Ovary (tissue), 9 donors: ENCODE results near the gene SREBF2. TPM values are rescaled to one million over a fixed set of nuclear protein-coding genes. Genes with fewer than 3 reads are reported as not detected.

Experiments
- DNase-seq, 5 donors: peaks; one replicate each; pipeline ENCODE4 v3.0.0-alpha.2; 2019 to 2020
- H3K27ac ChIP-seq, 2 donors: fragments of 200-600 bp; one replicate each; pipeline versions ENCODE4 v1.5.1 to v1.8.0; 2019 to 2022
- H3K27me3 ChIP-seq: fragments of 200-600 bp; one replicate; pipeline ENCODE4 v1.8.0; 2022
- H3K36me3 ChIP-seq: fragments of 200-600 bp; sonication (generic); one replicate; pipeline ENCODE4 v1.5.1; 2019
- H3K4me1 ChIP-seq: one replicate; pipeline ENCODE4 v1.8.1; 2013; ENCODE audit warnings: mild to moderate bottlenecking, moderate library complexity; ENCODE audit not compliant: insufficient read depth
- H3K4me3 ChIP-seq: fragments of 200-600 bp; sonication (generic); one replicate; pipeline ENCODE4 v1.5.1; 2017
- H3K9me3 ChIP-seq, 2 donors: fragments of 200-600 bp in 1 of 2; sonication (generic) in 1 of 2; one replicate each; pipeline versions ENCODE4 v1.5.1 to v1.8.1; 2013 to 2019; ENCODE audit warnings: mild to moderate bottlenecking in 1 of 2, moderate library complexity in 1 of 2
- EP300 ChIP-seq: sonication (generic); formaldehyde crosslinking; IDR thresholded peaks from one replicate; pipeline ENCODE4 v1.6.1; 2017; ENCODE audit warnings: antibody characterized with exemption
- POLR2A ChIP-seq: fragments of 450-650 bp; IDR thresholded peaks from one replicate; pipeline ENCODE4 v1.6.1; 2017; ENCODE audit warnings: antibody characterized with exemption, mild to moderate bottlenecking, moderate library complexity
- WGBS, 3 donors: extraction: QIAGEN DNeasy Blood & Tissue Kit in 1 of 3; methylation state at CpG; one replicate each; pipeline versions ENCODE4 v1.1.5 to v1.1.7; 2013 to 2017; 5-methylcytosine and 5-hydroxymethylcytosine counted together
- intact Hi-C, 4 donors: fragments of 100-400 bp; cut with DNase I; formaldehyde crosslinking; loops; one replicate each; pipeline versions ENCODE4 v1.11.0 to v1.15.1; 2022 to 2023
- polyA plus RNA-seq, 2 donors: library from polyadenylated mRNA; stranded (reverse); fragments of 200-250 nt in 1 of 2; fragments of 350-450 nt in 1 of 2; fragmentation: Illumina TruSeq in 1 of 2; extraction: RNeasy Lipid Tissue Mini Kit (QIAGEN cat#74804) in 1 of 2; gene quantifications; one replicate each; pipeline ENCODE4 v1.2.3, GENCODE V29; 2013 to 2014
- total RNA-seq, 7 donors: library from RNA; depleted of rRNA in 2 of 7; stranded (reverse); fragments of >200 nt in 2 of 7; fragmentation: NEBNext Ultra II Directional in 3 of 7; extraction: Animal tissue kit (Norgen Biotek cat#: 25700) in 3 of 7; gene quantifications; one replicate each; pipeline versions ENCODE4 v1.1.0 to v1.2.4, GENCODE V29; 2016 to 2023
- TF ChIP-seq, protein P1 (sequence below), 3 donors: fragments of 450-650 bp in 2 of 3; fragments of 200-600 bp in 1 of 3; IDR thresholded peaks; one replicate each; pipeline versions ENCODE4 v1.5.1 to v1.8.0; 2016 to 2022; ENCODE audit warnings: antibody characterized with exemption in 3 of 3, mild to moderate bottlenecking in 1 of 3
- donor health status: DM: no; HTN: no; CAD: no; lungs with moderate emphysema.
- donor health status: DM: no; HTN: no; CAD: no.
- donor health status: Bipolar disorder and iron deficiency.
- donor health status: DM: yes; HTN: yes; CAD: no.
- donor health status: DM: no; HTN: no; CAD: no.
- donor health status: DM: yes; HTN: yes; CAD: no.

Gene SREBF2
- total and polyA plus RNA-seq, 9 donors, result 29.2 to 215 (median 74.1) TPM

GRCh38 chr22:41893591-41894375 lies 60.9 kb downstream of the SREBF2 start:
- no peak overlapping the region for H3K27ac ChIP-seq
- TF ChIP-seq EP300, result no peak
- TF ChIP-seq, protein P1, sequence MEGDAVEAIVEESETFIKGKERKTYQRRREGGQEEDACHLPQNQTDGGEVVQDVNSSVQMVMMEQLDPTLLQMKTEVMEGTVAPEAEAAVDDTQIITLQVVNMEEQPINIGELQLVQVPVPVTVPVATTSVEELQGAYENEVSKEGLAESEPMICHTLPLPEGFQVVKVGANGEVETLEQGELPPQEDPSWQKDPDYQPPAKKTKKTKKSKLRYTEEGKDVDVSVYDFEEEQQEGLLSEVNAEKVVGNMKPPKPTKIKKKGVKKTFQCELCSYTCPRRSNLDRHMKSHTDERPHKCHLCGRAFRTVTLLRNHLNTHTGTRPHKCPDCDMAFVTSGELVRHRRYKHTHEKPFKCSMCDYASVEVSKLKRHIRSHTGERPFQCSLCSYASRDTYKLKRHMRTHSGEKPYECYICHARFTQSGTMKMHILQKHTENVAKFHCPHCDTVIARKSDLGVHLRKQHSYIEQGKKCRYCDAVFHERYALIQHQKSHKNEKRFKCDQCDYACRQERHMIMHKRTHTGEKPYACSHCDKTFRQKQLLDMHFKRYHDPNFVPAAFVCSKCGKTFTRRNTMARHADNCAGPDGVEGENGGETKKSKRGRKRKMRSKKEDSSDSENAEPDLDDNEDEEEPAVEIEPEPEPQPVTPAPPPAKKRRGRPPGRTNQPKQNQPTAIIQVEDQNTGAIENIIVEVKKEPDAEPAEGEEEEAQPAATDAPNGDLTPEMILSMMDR (IDR thresholded peaks at IDR 0.05), result no peak
- no peak for TF ChIP-seq POLR2A
- no peaks in the 10 kb centered on the region for H3K36me3 ChIP-seq
- no peaks in the 10 kb centered on the region for H3K27me3 ChIP-seq
- H3K4me3 ChIP-seq, result no peak overlapping the region
- WGBS, 3 donors, result 83 to 85% (median 84%) methylated on average over 7 of the region's 7 CpGs
- intact Hi-C loops, result no loop called here
- no peak for DNase-seq
- H3K9me3 ChIP-seq, result no peaks in the 10 kb centered on the region
- H3K4me1 ChIP-seq, result no peaks in the 10 kb centered on the region

DNA sequence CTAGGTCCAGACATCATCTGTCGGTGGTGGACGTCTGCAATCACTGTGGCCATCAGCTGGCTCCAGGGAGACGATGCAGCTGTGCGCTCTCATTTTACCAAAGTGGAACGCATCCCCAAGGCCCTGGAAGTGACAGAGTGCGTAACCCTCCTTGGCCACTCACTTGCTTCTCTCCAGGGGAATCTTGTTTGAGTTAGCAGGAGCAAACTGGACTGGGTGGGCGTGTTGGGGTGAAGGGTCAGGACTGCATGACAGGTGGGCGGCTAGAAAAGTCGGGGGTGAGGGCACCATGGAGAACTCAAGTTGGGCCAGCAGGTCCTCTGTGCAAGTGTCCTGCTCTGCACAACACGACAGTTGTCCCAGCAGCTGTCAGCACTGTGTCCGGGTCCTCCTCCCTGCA lies 65.7 kb downstream of the SREBF2 start:
- 80 to 85% (median 85%) methylated on average over 11 of the region's 11 CpGs for WGBS, 3 donors
- H3K4me3 ChIP-seq, result no peak overlapping the region
- DNase-seq, result no peak
- no peaks in the 10 kb centered on the region for H3K27me3 ChIP-seq
- TF ChIP-seq POLR2A (no peak), EP300 (no peak)
- TF ChIP-seq, protein P1 (IDR thresholded peaks at IDR 0.05), result no peak
- no peaks in the 10 kb centered on the region for H3K9me3 ChIP-seq
- intact Hi-C loops, result no loop called here
- no peaks in the 10 kb centered on the region for H3K36me3 ChIP-seq
- H3K27ac ChIP-seq, result no peak overlapping the region
- H3K4me1 ChIP-seq, result no peaks in the 10 kb centered on the region

GRCh38 chr22:41899110-41899509 lies 66.2 kb downstream of the SREBF2 start:
- Histone ChIP-seq H3K9me3 (no peaks in the 10 kb centered on the region), H3K27ac (no peak overlapping the region), H3K4me3 (no peak overlapping the region), H3K4me1 (no peaks in the 10 kb centered on the region), H3K27me3 (no peaks in the 10 kb centered on the region), H3K36me3 (no peaks in the 10 kb centered on the region)
- TF ChIP-seq EP300 (no peak), POLR2A (no peak)
- TF ChIP-seq, protein P1 (IDR thresholded peaks at IDR 0.05), result no peak
- DNase-seq, result no peak
- WGBS, 3 donors, result 82 to 88% (median 83%) methylated on average over 5 of the region's 5 CpGs
- intact Hi-C loops, result no loop called here

- TF ChIP-seq, protein P1 (IDR thresholded peaks at IDR 0.05), result no peak
- no peak for TF ChIP-seq POLR2A
- TF ChIP-seq EP300, result no peak
- H3K4me1 ChIP-seq, result no peaks in the 10 kb centered on the region
- DNase-seq, result no peak
- H3K27me3 ChIP-seq, result no peaks in the 10 kb centered on the region
- WGBS, 3 donors, result 74 to 83% (median 81%) methylated on average over 13 of the region's 13 CpGs
- no peaks in the 10 kb centered on the region for H3K9me3 ChIP-seq
- H3K27ac ChIP-seq, result no peak overlapping the region
- no peaks in the 10 kb centered on the region for H3K36me3 ChIP-seq
- intact Hi-C loops, result no loop called here
- no peak overlapping the region for H3K4me3 ChIP-seq
Observed at GRCh38 chr22:41899992-41900651, 67.2 kb downstream of the SREBF2 start.
